ENCODE data around the gene MRNIP.
A peak's percentile ranks its signal among the peaks of the same experiment; 100 is the strongest.

The MRNIP gene

DNA sequence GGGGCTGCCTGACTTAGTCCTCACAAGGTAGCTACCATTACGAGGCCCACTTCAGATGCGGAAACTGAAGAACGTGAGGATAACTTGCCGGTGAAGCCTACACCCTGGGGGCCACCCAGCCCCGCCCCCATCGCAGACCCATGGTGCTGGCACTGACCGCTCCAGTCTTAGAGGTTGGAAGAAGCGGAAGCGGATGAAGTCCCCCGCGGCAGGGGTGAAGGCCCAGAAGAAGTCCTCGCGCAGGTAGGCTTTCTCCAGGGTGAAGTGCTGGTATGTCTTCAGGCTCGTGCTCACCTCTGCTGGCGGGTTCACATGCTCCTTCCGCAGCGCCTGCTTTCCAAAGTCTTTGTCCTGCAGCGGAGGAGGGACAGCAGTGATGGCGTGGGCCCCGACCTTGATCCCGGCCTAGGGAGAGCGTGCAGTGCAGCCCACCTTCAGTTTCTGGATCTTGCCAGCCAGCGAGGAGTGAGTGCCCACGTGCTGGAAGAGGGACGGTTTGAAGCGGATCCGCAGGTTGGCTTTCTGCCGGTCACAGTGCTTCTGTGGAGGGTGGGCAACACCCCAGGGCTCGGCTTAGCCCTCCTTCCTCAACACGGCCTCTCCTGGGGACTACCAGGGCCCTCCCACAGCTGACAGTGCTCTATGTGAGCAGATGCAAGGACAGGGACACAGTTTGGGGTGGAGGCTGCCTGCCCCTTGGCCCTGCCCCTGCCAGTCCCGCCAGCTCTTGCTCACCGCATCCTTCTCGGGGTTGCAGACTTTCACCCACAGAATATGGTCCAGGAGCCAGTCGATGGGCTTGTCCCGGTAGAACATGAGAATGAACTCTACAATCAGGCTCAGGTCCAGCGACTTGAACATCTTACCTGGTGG lies 59.6 kb downstream of the MRNIP start:
- in situ Hi-C loops (cut with HindIII; ENCODE audit: low sequenced_read_pairs) = no loop called here
- TF ChIP-seq, protein P1, sequence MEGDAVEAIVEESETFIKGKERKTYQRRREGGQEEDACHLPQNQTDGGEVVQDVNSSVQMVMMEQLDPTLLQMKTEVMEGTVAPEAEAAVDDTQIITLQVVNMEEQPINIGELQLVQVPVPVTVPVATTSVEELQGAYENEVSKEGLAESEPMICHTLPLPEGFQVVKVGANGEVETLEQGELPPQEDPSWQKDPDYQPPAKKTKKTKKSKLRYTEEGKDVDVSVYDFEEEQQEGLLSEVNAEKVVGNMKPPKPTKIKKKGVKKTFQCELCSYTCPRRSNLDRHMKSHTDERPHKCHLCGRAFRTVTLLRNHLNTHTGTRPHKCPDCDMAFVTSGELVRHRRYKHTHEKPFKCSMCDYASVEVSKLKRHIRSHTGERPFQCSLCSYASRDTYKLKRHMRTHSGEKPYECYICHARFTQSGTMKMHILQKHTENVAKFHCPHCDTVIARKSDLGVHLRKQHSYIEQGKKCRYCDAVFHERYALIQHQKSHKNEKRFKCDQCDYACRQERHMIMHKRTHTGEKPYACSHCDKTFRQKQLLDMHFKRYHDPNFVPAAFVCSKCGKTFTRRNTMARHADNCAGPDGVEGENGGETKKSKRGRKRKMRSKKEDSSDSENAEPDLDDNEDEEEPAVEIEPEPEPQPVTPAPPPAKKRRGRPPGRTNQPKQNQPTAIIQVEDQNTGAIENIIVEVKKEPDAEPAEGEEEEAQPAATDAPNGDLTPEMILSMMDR (IDR thresholded peaks at IDR 0.05; ENCODE audit: low read depth, low read length) = no peak
- no peak for DNase-seq (ENCODE audit: low read depth, low spot score)
- H3K4me3 ChIP-seq (ENCODE audit: low read depth, low read length) = no peak overlapping the region

DNA sequence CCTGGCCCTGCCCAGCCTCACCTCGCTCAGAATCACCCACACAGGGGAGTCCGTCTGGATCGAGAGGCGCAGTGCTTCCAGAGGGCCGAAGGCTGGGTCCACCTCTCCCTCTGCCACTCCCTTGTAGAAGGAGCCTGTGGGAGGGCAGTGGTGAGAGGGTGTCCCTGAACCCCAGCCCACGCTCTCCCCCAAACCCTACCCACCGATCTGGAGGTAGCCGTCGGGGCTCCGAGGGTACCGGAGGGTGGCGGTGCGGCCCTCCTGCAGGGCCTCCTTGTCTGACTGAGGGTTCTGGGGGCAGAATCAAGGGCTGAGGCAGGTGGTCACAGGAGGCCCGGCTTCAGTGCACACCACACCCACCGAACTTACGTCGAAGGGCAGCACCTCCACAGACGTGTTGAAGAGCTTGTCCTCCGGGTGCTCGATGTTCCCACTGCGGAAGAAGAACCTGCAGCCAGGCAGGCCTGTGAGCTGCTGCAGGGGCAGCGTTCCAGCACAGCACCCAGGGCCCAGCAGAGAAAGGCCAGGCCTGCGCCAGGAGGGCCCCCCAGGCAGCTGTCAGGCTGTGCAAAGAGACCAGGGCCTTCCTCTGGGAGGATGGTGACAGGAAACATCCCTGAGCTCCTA lies 60.4 kb downstream of the MRNIP start:
- H3K4me3 ChIP-seq (ENCODE audit: low read depth, low read length) = no peak overlapping the region
- in situ Hi-C loops (cut with HindIII; ENCODE audit: low sequenced_read_pairs) = no loop called here
- DNase-seq (ENCODE audit: low read depth, low spot score) = no peak
- TF ChIP-seq, protein P1 (IDR thresholded peaks at IDR 0.05; ENCODE audit: low read depth, low read length) = no peak

DNA sequence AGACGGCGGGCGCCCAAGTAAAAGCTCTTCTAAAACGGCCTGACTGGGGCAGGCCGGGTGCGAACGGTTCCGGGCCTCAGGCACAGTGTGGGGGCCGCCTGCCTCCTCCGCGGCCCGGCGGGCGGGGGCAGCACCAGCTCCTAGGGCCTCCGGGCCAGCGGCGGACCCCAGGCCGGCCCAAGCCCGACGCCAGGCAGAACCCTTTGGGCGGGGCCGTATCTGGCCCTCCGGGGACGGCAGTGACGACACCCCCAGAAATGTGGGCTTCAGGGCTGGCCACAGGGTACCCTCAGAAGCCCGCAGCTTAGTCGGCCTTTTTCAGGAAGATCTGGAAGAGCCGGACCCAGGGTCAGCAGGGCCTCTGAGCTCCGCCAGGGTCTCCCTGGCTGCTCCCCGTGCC lies 60.9 kb downstream of the MRNIP start:
- no peak for DNase-seq (ENCODE audit: low read depth, low spot score)
- in situ Hi-C loops (cut with HindIII; ENCODE audit: low sequenced_read_pairs) = no loop called here
- TF ChIP-seq, protein P1 (IDR thresholded peaks at IDR 0.05; ENCODE audit: low read depth, low read length) = no peak
- H3K4me3 ChIP-seq (ENCODE audit: low read depth, low read length) = no peak overlapping the region

DNA sequence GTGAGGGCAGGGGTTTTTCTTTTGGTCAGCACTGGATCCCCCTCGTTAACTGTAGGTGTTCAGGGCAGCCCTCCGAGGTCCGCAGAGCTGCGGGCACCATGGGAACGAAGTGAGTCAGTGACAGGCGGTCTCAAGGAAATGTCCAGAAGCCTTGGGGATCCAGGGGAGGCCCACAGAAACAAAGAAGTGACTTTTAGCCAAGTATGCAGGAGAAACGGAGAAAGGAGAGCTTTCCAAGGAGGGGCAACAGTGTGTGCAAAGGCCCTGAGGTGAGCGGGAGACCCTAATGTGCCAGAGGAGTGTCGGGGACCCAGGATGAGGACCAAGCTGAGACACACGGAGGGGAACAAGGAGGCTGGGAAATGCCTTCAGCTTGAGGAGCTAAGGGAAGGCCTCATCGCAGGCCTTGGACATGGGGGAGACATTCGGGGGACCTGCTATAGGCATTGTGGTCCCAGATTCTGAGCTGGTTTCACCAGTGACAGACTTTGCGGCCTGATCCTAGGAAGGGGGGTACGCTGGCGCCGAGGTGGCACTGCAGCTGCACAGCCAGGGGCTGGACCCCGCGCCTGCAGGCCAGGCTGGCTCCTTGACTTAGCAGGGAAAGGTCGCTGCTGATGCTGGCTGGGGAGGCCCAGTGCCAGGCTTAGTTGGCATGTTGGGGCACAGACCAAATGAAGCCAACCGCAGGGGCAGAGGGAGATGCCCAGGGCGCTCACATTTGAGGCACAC lies 61.6 kb downstream of the MRNIP start:
- TF ChIP-seq, protein P1 (IDR thresholded peaks at IDR 0.05; ENCODE audit: low read depth, low read length) = no peak
- in situ Hi-C loops (cut with HindIII; ENCODE audit: low sequenced_read_pairs) = no loop called here
- H3K4me3 ChIP-seq (ENCODE audit: low read depth, low read length) = no peak overlapping the region
- DNase-seq (ENCODE audit: low read depth, low spot score) = no peak

DNA sequence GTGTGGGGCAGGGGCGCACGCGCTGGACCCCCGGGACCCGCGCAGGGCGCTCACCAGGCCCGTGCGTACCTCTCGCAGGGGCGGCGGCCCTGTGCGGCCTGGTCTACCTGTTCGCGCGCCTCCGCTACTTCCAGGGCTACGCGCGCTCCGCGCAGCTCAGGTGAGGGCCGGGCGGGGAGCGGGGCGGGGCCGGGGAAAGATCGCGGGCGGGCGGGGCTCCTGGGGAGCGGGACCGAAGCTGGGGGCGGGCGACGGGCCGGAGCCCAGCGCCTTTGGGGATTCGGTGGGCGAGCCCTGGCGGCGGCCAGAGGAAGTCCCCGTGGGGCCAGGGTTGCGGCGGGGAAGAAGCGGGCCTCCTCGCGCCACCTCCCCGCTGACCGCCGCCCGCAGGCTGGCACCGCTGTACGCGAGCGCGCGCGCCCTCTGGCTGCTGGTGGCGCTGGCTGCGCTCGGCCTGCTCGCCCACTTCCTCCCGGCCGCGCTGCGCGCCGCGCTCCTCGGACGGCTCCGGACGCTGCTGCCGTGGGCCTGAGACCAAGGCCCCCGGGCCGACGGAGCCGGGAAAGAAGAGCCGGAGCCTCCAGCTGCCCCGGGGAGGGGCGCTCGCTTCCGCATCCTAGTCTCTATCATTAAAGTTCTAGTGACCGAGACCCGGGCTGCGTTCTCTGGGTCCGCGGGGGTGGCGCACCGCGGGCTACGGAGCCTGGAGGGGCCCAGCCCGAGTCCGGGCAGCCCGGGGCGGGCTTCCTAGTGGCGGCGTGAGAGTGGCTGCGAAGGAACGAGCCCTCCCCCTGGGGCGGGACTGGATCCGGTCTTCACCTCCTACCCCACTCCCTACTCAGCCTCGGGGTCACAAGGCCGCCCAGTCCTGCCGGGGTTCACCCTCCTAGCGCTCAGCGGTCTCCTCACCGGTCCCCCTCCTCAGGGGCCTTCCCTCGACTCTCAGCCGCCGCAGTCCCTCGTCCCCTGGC lies 62.5 kb downstream of the MRNIP start:
- H3K4me3 ChIP-seq (ENCODE audit: low read depth, low read length) = peak overlapping the region; percentile 41
- TF ChIP-seq, protein P1 (IDR thresholded peaks at IDR 0.05; ENCODE audit: low read depth, low read length) = peak; percentile 62
- peak; percentile 79 for DNase-seq (ENCODE audit: low read depth, low spot score)
- in situ Hi-C loops (cut with HindIII; ENCODE audit: low sequenced_read_pairs) = no loop called here

All from astrocyte of the spinal cord (primary cell).